KMS-11 (cell line): Measurements from ENCODE around the gene ABCB6.
"Not testable (repeated sequence)": the region's sequence is repeated elsewhere in the genome, so short reads cannot be mapped to it uniquely, and the experiment has no call there.

ENCODE experiments used
- H2AFZ ChIP-seq: fragments of 200-600 bp; sonication (generic); 2 replicates; pipeline ENCODE4 v1.6.1; 2016; ENCODE audit warnings: antibody characterized with exemption, mixed run types, low read depth
- H3K27ac ChIP-seq: fragments of 200-600 bp; sonication (generic); 2 replicates; pipeline ENCODE4 v1.6.1; 2016; ENCODE audit warnings: mild to moderate bottlenecking, mixed run types
- H3K27me3 ChIP-seq: fragments of 200-600 bp; sonication (generic); 2 replicates; pipeline ENCODE4 v1.6.1; 2017; ENCODE audit warnings: mild to moderate bottlenecking, low read depth, mixed run types, moderate library complexity; ENCODE audit not compliant: insufficient read depth
- H3K36me3 ChIP-seq: fragments of 200-600 bp; sonication (generic); 2 replicates; pipeline ENCODE4 v1.6.1; 2017; ENCODE audit warnings: mild to moderate bottlenecking, mixed run types; ENCODE audit not compliant: insufficient read depth
- H3K4me1 ChIP-seq: fragments of 200-600 bp; sonication (generic); 2 replicates; pipeline ENCODE4 v1.6.1; 2016; ENCODE audit warnings: mild to moderate bottlenecking, low read depth, mixed run types; ENCODE audit not compliant: poor library complexity, severe bottlenecking
- H3K4me2 ChIP-seq: fragments of 200-600 bp; sonication (generic); 2 replicates; pipeline ENCODE4 v1.7.0; 2016; ENCODE audit warnings: mild to moderate bottlenecking, mixed run types
- H3K4me3 ChIP-seq: fragments of 200-600 bp; sonication (generic); IDR thresholded peaks from 2 replicates; pipeline ENCODE4 v1.6.1; 2017; ENCODE audit warnings: low read depth, low read length, mixed read lengths; ENCODE audit not compliant: insufficient read depth
- H3K79me2 ChIP-seq: fragments of 200-600 bp; sonication (generic); 2 replicates; pipeline ENCODE4 v1.6.1; 2016; ENCODE audit warnings: low read depth, mixed run types; ENCODE audit not compliant: insufficient read depth
- H3K9ac ChIP-seq: fragments of 200-600 bp; sonication (generic); 2 replicates; pipeline ENCODE4 v1.6.1; 2016; ENCODE audit warnings: mild to moderate bottlenecking, mixed run types
- H4K20me1 ChIP-seq: fragments of 200-600 bp; sonication (generic); 2 replicates; pipeline ENCODE4 v1.6.1; 2016; ENCODE audit warnings: mild to moderate bottlenecking, mixed run types; ENCODE audit not compliant: insufficient read depth
- CTCF ChIP-seq: fragments of 200-600 bp; sonication (generic); conservative IDR thresholded peaks from 2 replicates; pipeline ENCODE4 v1.6.1; 2017; ENCODE audit warnings: low read depth, mild to moderate bottlenecking, antibody characterized with exemption, low read length, moderate library complexity, mixed read lengths

The ABCB6 gene

GRCh38 chr2:219261024-219261855, 42.5 kb upstream of the ABCB6 start:
- Histone ChIP-seq H3K27me3 (peaks cover 3% of the 10 kb centered on the region; the same call in 1 of the 2 replicates), H3K4me3 (no peak overlapping the region), H4K20me1 (no peaks in the 10 kb centered on the region), H3K36me3 (no peaks in the 10 kb centered on the region), H3K9ac (no peak overlapping the region), H3K4me1 (no peaks in the 10 kb centered on the region), H3K4me2 (no peak overlapping the region), H3K79me2 (no peaks in the 10 kb centered on the region), H2AFZ (no peak overlapping the region), H3K27ac (no peak overlapping the region)
- TF ChIP-seq CTCF = no peak

GRCh38 chr2:219258942-219259341, 40.2 kb upstream of the ABCB6 start:
- H3K27ac ChIP-seq, H2AFZ ChIP-seq, H3K36me3 ChIP-seq, H3K4me2 ChIP-seq, H3K4me1 ChIP-seq, H4K20me1 ChIP-seq, H3K4me3 ChIP-seq, H3K9ac ChIP-seq, H3K79me2 ChIP-seq: not testable (repeated sequence)
- H3K27me3 ChIP-seq = peaks cover 22% of the 10 kb centered on the region; the same call in 1 of the 2 replicates

GRCh38 chr2:219254590-219255201, 35.9 kb upstream of the ABCB6 start:
- H3K4me1 ChIP-seq = peaks cover 15% of the 10 kb centered on the region
- TF ChIP-seq CTCF = no peak
- no peak overlapping the region for H3K4me3 ChIP-seq
- peak overlapping the region; percentile 25; the same call in 1 of the 2 replicates for H3K9ac ChIP-seq
- H3K36me3 ChIP-seq = no peaks in the 10 kb centered on the region
- no peak overlapping the region for H3K27ac ChIP-seq
- no peaks in the 10 kb centered on the region for H4K20me1 ChIP-seq
- H2AFZ ChIP-seq = peak overlapping the region; percentile 91
- peaks cover 22% of the 10 kb centered on the region; the same call in 1 of the 2 replicates for H3K27me3 ChIP-seq
- peaks cover 6% of the 10 kb centered on the region; the same call in 1 of the 2 replicates for H3K79me2 ChIP-seq
- peak overlapping the region; percentile 85 for H3K4me2 ChIP-seq

- TF ChIP-seq CTCF = no peak
- Histone ChIP-seq H3K9ac (peak within 1 kb of the TSS; percentile 77), H3K79me2 (peaks cover 6% of the 10 kb centered on the region; the same call in 1 of the 2 replicates), H3K4me2 (peak within 1 kb of the TSS; percentile 85), H3K27ac (peak within 1 kb of the TSS; percentile 56), H2AFZ (peak within 1 kb of the TSS; percentile 91), H3K27me3 (peaks cover 22% of the 10 kb centered on the region; the same call in 1 of the 2 replicates), H4K20me1 (no peaks in the 10 kb centered on the region), H3K4me1 (peaks cover 22% of the 10 kb centered on the region), H3K4me3 (peak within 1 kb of the TSS; percentile 80), H3K36me3 (no peaks in the 10 kb centered on the region)
Measured at GRCh38 chr2:219253753-219254589, 35.2 kb upstream of the ABCB6 start, which contains the start of gene TUBA4A. TUBA4A (minus strand) TSS chr2:219253918; CDS start chr2:219253858, 60 bp downstream.
